ENCODE measurements around the gene CRIP2.

Gene CRIP2, protein sequence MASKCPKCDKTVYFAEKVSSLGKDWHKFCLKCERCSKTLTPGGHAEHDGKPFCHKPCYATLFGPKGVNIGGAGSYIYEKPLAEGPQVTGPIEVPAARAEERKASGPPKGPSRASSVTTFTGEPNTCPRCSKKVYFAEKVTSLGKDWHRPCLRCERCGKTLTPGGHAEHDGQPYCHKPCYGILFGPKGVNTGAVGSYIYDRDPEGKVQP

DNA sequence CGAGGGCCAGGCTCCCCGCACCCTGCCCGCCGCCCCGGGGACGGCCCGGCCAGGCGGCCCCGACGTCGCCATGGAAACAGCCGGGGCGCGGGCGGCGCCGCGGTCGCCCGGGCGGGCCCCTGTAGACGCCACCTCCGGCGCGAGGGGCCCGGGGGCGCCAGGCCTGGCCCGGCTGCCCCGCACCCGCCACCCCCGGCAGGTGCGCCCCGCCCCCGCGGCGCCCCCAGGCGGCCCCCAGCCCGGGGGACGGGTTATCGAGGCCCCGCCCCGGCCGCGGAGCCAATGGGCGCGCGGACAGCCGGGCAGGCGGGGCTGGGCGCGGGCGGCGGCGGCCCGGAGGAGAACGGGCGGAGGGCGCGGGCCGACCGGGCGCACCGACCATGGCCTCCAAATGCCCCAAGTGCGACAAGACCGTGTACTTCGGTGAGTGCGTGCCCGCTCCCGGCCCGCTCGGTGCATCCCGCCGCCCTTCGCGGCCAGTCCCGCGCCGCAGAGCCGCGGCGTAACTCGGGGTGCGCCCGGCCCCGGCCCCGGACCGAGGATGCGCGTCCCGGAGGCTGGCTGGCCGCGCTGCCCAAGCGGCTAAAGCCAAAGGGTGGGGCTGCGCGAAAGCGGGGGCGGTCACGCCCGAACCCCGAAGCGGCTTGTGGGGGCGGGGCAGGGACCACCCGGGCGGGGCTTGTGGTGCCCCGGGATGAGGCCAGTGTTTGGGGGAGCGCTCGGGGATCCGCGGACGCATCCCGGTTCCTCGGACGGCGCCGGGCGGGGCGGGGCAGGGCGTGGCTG, at the start of gene CRIP2:
CRIP2 (plus strand) TSS at position 339 of the 786 bp plus-strand sequence; CDS start at position 381, 42 bp downstream.
- DNase-seq (ENCODE audit: low read depth) = no peak

DNA sequence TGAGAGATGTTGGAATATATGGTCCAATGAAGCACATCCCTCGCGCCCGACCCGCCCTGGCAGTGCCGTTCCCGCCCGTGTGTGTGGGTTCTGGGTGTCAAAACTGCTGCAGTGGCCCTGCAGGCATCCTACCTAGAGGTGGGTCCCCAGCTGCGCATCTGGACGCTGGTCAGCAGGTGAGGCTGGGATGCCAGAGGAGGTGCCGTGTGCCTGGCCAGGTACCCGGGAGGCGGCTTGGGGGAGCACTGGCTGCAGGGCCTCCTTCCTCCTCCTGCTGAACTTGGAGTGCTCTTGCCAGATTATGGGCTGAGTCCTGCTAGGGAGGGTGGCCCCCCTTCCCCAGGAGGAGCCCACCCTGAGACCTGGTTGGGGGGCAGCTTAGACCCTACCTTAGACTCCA, 49.8 kb upstream of the CRIP2 start:
- DNase-seq (ENCODE audit: low read depth) = no peak

DNA sequence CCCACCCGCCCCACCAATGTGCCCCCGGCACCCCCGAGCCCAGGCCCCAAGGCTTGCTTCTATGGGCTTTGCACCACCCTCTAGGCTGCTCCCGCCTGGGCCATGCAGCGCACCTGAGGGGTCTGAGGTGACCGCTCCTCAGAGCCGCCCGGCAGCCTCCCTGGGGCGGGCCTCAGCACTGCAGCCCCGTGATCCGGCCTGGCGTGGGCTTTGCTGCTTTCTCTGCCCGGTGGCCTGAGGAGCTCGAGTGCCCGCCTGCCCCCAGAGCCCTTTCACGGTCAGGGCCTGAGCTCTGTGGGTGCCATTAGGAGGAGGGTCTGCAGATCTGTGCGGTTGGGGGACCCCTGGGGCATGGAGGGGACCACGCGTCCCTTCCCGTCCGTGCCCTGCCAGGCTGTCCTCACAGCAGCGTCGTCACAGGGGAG, 48.8 kb upstream of the CRIP2 start:
- DNase-seq (ENCODE audit: low read depth) = no peak

DNA sequence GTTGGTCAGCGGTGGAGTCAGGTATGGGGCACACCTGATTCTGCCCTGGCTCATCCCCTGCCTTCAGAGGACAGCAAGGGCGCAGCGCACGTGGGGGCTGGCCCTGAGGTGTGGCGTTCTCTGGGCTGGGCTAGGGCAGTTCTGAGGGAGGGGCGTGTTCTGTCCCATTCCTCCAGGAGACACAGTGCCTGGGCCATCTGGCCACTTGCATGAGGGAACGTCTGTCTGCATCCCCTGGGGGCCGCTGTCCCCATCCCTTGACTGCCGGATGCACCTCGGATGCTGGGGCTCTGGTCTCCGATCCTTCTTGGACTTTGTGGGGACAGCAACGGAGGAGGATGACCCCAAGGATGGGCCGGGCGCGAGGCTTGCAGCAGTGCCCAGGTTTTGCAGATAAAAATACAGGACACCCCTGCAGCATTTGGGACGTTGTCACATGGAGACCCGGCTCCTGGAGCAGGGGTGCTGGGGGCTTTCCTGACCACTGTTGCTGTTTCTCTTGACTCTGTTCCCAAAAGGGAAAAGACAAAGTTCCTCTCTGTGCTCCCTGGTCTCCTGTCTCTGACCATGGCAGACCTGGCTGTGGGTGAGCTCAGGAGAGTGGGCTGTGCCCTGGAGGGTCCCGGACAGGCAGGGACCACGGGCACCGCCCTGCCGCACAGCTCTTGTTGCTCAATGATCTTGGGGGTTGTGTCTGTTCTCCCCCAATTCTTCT, 48.0 kb upstream of the CRIP2 start:
- DNase-seq (ENCODE audit: low read depth) = no peak

DNA sequence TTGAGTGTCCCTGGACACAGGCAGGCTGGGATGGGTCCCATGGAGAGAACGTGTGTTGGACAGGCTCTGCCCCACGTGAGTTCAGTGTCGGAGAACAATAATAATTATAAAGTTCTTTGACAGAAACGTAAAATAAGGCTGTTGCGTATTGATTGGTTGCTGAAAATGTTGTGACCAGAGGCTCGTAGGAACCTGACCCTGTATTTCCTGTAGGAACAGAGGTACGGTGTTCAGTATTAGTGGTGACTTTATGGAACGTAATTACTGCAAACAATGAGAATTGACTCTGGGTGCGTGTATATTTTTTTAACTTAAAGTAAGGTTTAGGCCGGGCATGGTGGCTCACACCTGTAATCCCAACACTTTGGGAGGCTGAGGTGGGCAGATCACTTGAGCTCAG, 47.2 kb upstream of the CRIP2 start:
- no peak for DNase-seq (ENCODE audit: low read depth)

DNA sequence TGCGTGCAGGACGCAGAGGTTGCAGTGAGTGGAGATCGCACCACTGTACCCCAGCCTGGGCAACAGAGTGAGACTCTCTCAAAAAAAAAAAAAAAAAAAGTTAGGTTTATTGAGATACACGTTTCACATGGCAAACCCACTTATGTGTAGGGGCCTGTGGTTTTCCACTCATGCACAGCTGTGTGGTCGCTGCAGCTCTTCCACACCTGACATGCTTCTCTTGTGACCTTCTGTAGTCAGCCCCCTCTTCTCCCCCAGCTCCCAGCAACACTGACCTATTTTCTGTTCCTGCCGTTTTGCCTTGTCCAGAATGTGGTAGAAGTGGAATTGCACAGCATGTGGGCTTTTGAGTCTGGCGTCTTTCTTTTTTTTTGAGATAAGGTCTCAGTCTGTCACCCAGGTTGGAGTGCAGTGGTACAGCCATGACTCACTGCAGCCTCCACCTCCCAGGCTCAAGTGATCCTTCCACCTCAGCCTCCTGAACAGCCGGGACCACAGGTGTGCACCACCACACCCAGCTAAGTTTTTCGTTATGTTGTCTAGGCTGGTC, 46.6 kb upstream of the CRIP2 start:
- no peak for DNase-seq (ENCODE audit: low read depth)

DNA sequence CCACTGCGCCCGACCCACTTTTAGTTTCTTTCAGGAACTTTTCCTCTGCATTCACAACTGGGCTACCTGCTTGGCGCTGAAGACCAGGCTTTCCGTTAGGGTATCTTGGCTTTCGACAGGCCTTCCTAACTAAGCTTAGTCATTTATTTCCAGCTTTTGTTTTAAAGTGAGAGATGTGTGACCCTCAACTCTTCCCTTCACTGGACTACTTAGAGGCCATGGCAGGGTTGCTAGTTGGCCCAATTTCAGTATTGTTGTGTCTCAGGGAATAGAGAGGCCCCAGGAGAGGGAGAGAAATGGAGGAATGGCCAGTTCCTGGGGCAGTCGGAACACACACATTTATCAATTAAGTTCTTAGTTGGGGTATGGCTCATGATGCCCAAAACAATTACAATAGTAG, 44.6 kb upstream of the CRIP2 start:
- no peak for DNase-seq (ENCODE audit: low read depth)

DNA sequence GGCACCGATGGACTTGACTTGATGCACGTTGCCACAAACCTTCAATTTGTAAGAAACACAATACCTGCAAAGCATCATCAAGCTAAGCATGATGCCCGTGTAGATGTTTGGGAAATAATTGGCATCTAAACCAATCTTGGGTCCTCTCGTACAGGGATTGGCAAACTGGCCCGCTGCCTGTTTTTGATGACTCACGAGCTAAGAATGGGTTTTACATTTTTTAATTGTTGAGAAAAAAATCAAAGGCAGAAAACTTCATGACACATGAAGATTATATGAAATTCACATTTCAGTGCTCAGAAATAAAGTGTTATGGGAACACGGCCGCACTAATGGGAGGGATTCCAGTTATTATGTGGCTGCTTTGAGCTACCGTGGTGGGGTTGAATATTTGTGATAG, 44.1 kb upstream of the CRIP2 start:
- DNase-seq (ENCODE audit: low read depth) = peak; percentile 82

DNA sequence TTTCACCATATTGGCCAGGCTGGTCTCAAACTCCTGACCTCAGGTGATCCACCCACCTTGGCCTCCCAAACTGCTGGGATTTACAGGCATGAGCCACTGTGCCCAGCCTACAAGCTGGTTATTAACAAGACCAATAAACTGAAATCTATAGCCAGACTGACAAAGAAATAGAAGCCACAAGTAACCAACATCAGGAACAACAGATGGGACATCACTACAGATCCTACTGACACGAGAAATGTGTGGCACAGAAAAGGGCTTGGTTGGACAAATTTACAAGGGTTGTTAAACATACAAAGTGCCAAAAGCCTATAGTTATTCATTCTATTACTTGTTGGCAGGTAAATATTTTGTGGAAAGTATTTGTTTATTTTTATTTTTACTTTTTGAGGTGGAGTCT, 43.4 kb upstream of the CRIP2 start:
- no peak for DNase-seq (ENCODE audit: low read depth)

DNA sequence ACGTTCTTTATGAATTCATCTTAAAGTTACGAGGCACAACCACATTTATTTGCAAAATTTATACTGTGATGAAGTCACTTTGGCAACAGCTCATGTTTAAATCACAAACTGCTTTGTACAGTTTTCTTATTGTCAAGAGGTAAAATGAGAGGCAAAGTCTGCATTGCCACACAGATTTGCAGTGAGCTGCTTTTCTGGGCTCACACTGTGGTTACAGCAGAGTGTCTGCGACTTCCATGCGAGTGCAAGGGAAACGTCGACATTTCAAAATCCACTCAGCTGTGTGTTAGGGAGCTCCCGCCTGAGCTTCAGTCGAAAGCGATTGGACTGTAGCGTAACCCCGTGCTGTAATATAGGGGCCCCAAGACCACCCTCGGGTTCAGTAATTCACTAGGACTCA, 42.0 kb upstream of the CRIP2 start:
- no peak for DNase-seq (ENCODE audit: low read depth)

DNA sequence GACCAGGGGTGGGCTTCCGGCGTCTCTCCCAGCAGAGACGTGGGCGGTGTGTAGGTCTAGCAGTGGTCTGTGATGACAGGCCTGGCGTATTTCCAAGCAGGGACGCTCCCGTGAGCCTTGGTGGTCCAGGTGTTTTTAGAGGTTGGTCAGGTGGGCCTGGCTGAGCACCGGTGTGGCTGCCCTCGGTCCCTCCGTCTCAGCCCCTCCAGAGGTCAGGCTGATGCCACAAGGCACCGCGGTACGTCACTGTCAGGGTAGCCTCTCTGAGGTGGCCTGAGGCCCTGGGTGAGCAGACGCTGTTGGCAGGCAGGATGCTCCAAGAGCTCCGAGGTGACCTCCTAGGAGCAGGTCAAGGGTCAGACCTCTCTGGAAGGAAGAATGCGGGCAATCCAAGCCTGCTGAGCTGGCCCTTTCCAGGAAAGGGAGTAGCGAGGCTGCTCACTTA, 41.4 kb upstream of the CRIP2 start:
- DNase-seq (ENCODE audit: low read depth) = no peak

DNA sequence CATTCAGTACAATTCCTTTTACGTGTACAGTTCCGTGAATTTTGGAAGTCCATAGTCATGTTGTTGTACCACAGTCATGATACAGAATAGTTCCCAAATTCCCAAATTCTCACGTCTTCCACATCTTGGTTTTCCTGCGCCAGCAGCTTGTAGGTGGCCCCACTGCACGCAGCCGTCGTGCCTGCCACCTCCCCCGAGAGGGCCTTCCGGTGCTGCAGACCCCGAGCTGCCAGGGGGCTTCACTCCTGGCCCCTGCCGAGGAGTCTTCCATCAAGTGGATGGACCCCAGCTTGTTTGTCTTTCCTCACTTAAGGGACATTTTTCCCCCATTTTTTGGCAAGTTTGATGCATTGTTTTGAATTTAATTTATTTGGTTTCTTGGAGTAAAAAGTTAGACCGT, 38.2 kb upstream of the CRIP2 start:
- no peak for DNase-seq (ENCODE audit: low read depth)

DNA sequence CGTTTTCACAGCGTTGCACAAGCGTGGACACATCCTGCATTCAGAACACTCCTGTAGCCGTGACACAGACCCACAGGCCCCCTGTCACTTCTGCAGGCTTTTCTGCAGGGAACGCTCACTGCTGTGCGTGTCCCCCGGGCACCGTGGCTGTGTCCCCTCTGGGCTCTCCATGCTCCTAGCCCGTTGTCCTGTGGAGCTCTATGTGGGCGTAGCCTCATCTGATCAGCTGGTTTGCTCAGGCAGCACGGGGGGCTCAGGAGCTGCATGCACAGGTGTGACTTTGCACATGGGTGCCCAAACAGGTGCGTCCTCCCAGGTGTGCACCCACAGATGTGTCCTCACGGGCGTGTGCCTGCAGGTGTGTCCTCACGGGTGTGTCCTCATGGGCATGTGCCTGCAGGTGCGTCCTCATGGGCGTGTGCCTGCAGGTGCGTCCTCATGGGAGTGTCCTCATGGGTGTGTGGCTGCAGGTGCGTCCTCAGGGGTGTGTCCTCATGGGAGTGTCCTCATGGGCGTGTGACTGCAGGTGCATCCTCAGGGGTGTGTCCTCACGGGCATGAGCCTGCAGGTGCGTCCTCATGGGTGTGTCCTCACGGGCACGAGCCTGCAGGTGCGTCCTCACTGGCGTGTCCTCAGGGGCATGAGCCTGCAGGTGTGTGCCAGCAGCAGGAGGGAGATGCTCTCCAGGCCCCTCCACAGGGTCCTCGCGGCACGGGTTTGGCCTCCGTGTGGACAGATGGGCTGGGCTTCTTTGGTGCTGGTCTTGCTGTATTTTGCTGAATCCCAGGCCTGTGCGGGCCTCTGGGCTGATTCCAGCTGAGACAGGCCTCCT, 37.5 kb upstream of the CRIP2 start:
- no peak for DNase-seq (ENCODE audit: low read depth)

DNA sequence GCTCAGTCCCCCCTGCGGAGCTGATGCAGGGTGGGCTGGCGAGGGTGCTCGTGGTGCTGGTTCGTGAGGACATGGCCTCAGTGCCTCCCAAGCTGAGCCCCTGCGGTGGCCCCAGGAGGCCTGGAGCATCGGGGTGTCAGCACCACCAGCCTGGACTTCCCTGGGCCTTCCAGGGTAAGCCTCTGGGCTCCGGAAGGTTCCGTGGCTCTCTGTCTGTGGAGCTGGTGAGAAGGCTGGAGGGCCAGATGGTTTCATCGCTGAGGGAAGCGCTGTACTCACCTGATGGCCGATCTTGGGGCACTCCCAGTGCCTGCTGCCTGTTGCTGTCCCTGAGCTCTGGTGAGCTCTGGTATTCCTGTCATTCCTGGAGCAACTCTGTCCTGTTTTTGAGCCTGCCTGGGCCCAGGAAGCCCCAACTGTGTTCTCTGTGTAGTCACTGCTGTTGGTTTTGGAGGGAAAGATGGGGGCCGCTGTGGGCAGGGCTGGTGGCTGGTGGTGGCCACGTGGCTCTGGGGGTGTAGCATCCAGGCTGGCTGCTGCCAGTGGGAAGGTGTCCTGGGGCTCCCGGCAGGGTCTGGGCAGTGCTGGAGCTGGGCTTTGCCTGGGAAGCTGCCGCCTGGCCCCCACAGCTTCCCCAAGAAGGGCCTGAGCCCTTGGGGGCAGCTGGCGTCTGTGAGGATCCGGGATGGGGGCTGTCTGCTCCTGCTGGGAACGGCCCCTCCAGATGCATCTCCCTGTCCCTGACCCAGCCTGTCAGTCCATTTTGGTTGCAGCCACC, 36.7 kb upstream of the CRIP2 start:
- DNase-seq (ENCODE audit: low read depth) = no peak

DNA sequence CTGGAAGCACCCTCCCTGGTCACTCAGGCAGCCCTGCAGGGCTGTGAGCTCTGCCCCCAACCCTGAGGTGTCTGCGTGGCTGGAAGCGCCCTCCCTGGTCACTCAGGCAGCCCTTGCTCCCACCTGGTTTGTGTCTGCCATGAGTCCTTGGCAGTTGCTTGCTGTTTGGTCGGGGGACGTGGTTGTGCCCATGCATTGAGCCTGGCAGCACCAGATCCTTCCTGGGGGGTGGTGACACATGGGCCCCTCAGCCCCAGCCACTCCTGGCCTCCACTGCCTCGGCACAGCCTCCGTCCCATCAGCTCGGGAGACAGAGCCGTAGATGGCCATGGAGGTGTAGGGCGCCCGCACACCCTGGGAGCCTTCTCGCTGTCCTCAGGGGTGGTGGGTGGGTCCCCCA, 35.4 kb upstream of the CRIP2 start:
- DNase-seq (ENCODE audit: low read depth) = no peak

DNA sequence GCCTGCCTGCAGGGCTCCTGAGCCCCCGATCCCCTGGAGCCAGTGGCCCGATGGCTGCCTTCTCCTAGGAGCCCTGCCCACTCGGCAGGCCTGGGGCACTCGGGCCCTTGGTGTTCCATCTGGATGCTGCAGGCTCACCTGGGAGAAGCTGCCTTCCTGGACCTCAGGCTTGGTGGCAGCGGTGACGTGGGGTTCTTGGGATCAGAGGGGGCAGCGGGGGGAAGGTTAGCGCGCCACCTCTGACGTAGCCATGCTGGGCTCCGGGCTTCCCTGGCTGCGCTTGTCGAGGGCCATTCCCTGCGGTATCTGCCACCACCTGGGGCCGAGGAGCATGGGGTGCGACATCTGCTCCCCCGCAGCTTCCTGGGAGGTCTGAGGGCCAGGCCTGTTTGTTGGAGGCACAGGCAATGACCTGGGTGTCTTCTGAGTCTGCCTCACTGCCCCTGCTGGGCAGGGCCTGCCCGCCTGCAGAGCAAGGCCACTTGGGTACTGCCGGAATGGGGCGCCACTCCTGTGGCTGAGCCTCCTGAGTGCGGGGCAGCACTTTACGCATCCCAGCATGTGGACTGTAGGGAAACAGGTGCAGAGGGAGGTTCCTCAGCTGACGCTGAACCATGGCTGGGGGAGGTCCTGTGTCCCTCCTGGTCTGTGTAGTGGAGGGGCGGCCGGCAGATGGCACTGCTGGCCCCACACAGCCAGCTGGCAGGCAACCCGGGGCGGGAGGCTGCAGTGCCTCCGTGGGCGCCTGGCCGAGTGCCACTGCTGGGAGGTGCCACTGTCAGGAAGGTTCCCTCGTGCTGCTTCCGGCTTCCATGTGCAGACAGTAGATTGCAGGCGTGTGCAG, 34.7 kb upstream of the CRIP2 start:
- no peak for DNase-seq (ENCODE audit: low read depth)

DNA sequence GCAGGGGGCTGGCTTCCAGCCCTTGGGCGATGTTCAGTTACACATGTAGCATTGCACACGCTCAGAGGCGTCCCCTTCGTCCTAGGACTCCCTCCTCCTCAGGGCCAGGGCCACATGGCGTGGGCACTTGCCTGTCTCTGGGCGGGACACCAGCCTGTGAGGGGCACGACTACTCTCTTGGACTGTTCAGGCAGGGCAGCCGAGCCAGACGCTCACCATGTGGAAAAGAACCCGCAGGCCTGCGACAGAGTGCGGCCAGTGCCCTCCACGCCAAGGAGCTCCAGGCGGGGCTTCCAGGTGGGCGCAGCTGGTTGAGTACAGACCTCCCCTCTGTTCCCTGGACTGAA, 34.1 kb upstream of the CRIP2 start:
- no peak for DNase-seq (ENCODE audit: low read depth)

DNA sequence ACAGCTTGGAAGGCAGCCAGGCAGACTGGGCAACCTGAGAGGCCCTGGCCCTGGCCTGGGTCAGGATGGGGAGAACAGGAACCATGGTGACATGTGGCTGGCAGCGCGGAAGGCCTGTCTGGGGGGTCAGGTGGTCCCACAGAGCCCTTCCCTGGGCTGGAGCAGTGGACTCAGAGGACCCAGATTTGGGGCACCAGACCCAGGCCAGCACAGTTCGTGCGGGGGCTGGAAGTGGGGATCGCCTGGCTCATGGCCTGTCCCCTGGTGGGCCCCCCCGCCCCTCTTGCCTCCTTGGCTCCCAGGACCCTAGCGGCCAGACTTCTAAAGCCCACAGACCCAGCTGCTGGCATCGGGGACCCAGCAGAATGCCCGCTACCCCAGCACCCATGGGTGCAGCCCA, 33.6 kb upstream of the CRIP2 start:
- no peak for DNase-seq (ENCODE audit: low read depth)

DNA sequence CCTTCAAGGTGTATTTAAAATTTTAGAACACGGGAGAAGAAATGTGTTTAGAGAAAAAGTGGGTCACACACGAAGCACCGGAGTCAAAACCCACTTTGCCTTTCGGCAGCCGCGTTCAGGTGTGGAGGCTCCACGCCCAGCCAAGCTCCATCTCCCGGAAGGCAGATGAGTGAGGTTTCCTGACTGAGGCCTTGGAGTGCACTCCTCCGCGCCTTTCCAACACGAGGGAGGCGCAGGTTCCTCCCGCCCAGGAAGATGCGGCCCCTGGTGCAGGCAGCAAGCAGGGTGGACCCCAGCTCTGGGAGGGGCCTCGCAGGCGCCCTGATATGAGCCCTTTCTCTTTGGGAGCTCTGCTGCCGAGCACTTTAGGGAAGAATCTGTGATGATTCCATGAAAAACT, 32.5 kb upstream of the CRIP2 start:
- no peak for DNase-seq (ENCODE audit: low read depth)

DNA sequence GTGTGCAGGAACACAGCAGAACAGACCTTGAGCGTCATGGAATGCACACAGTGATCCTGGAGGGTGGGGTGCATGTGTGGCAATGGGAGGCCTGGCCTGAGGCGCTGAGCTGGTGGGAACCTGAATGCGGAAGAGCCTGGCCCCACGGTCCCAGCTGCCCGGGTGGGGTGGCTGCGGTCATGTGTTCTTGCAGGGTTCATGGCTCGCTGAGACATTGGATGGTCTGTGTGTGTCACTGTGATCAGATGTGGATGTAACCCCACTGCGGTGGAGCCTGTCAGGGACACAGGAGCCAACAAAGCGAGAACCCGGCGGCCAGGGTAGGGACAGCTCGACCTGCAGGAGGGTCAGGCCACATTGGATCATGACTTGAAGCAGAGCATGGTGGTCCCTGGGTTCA, 31.8 kb upstream of the CRIP2 start:
- no peak for DNase-seq (ENCODE audit: low read depth)
